Epidermal melanocyte (primary cell): Measurements from ENCODE around the gene DHRS7C.

ENCODE experiments used
- DNase-seq: peaks from one replicate; pipeline ENCODE4 v3.0.0; 2011; ENCODE audit warnings: low spot score; ENCODE audit not compliant: insufficient read length

DHRS7C gene

GRCh38 chr17:9790889-9791876 is at the start of gene DHRS7C:
Gene DHRS7C, minus strand, starts transcription at chr17:9791592. Its CDS starts 308 bp downstream, at chr17:9791284.
- no peak for DNase-seq

- DNase-seq = no peak
Observed at GRCh38 chr17:9839433-9839832, 48.0 kb upstream of the DHRS7C start.

- DNase-seq = no peak
Observed at GRCh38 chr17:9837551-9838471, 46.4 kb upstream of the DHRS7C start.

- DNase-seq = no peak
Observed at GRCh38 chr17:9833922-9834321, 42.5 kb upstream of the DHRS7C start.

GRCh38 chr17:9830711-9831110 is 39.3 kb upstream of the DHRS7C start:
- DNase-seq = no peak

- no peak for DNase-seq
Observed at GRCh38 chr17:9829343-9829742, 38.0 kb upstream of the DHRS7C start.

- no peak for DNase-seq
Observed at GRCh38 chr17:9828296-9829295, 37.2 kb upstream of the DHRS7C start.

GRCh38 chr17:9825641-9826150 is 34.3 kb upstream of the DHRS7C start, which contains the start of gene GLP2R:
Gene GLP2R, plus strand, starts transcription at chr17:9825924. Its CDS starts 140 bp downstream, at chr17:9826064.
- no peak for DNase-seq

GRCh38 chr17:9824797-9825338 is 33.5 kb upstream of the DHRS7C start:
- no peak for DNase-seq

- no peak for DNase-seq
Observed at GRCh38 chr17:9824094-9824493, 32.7 kb upstream of the DHRS7C start.

GRCh38 chr17:9821921-9822320 is 30.5 kb upstream of the DHRS7C start, which contains the start of gene GSG1L2:
Gene GSG1L2, minus strand, starts transcription at chr17:9822079. Its CDS starts 8 bp downstream, at chr17:9822071.
- DNase-seq = no peak

GRCh38 chr17:9820448-9820847 is 29.1 kb upstream of the DHRS7C start:
- DNase-seq = no peak

GRCh38 chr17:9818760-9819159 is 27.4 kb upstream of the DHRS7C start:
- no peak for DNase-seq

- no peak for DNase-seq
Observed at GRCh38 chr17:9817086-9817485, 25.7 kb upstream of the DHRS7C start.

- DNase-seq = no peak
Observed at GRCh38 chr17:9816472-9816871, 25.1 kb upstream of the DHRS7C start.

- no peak for DNase-seq
Observed at GRCh38 chr17:9814337-9814945, 23.0 kb upstream of the DHRS7C start.

GRCh38 chr17:9813166-9813565 is 21.8 kb upstream of the DHRS7C start:
- no peak for DNase-seq

GRCh38 chr17:9811537-9811936 is 20.1 kb upstream of the DHRS7C start:
- DNase-seq = no peak

- no peak for DNase-seq
Observed at GRCh38 chr17:9811086-9811485, 19.7 kb upstream of the DHRS7C start.
